ENCODE measurements around the gene EPB41.
"Not testable (repeated sequence)": the region's sequence is repeated elsewhere in the genome, so short reads cannot be mapped to it uniquely, and the experiment has no call there.

The EPB41 gene

GRCh38 chr1:28914228-28915030, at the start of gene EPB41:
Gene EPB41 (plus strand): TSS chr1:28914569. CDS start chr1:28987438, 72,869 bp downstream.
- DNase-seq (ENCODE audit: low read depth in 2 of 2) = peak; percentile 78 to 80

- DNase-seq (ENCODE audit: low read depth in 2 of 2) = no peak
Observed at GRCh38 chr1:28864695-28865094, 49.7 kb upstream of the EPB41 start.

DNA sequence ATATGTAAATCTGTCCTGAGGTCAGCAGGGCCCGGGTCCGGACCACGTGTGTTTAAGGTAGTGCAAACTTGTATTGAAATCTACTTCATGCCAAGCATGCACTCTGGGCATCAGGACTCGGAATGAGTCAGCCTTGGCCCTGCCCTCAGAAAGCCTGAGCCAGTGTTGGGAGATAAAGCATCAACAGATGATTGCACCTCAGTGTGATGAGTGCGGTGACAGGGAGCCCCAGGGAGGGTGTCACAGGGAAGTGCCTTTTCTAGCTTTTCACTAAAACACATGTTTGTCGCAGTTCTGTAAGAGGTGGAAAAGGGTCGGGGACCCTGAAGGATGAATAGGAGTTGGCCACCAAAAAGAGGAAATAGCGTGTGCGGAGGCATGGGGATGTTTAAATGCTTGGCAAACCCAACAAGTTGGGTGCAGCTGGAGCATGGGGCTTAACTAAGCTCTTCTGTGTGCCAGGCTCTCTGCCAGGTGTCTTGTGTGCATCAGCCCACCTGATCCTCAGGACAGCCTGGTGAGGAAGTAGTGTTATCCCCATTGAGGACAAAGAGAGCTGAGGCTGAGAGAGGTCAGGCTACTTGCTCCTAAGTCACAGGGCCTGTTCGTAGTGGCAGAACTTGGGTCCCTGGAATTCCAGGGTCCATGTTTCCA, 48.2 kb upstream of the EPB41 start:
- no peak for DNase-seq (ENCODE audit: low read depth in 2 of 2)

GRCh38 chr1:28867850-28868249, 46.5 kb upstream of the EPB41 start:
- DNase-seq (ENCODE audit: low read depth in 2 of 2) = no peak

DNA sequence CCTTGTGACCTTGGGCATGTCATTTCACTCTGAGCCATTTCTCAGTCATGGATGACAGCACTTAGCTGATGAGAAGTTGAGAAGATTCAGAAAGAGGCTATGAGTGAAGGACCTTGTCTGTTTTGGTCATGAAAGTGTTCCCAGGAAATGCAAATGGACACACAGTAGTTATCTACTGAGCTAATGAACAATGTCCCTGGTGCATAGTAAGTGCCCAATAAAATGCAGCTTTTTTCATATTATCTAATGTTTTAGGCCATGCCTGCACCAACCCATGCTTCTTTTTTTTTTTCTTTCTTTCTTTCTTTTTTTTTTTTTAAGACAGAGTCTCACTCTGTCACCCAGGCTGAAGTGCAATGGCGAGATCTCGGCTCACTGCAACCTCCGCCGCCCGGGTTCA, 44.4 kb upstream of the EPB41 start:
- DNase-seq (ENCODE audit: low read depth in 2 of 2) = no peak

GRCh38 chr1:28871631-28872401, 42.6 kb upstream of the EPB41 start:
- no peak for DNase-seq (ENCODE audit: low read depth in 2 of 2)

- DNase-seq (ENCODE audit: low read depth in 2 of 2) = not testable (repeated sequence)
Observed at GRCh38 chr1:28875134-28875533, 39.2 kb upstream of the EPB41 start.

GRCh38 chr1:28877132-28877781, 37.1 kb upstream of the EPB41 start:
- peak; percentile 37 to 50 for DNase-seq (ENCODE audit: low read depth in 2 of 2)

GRCh38 chr1:28878796-28879195, 35.6 kb upstream of the EPB41 start:
- DNase-seq (ENCODE audit: low read depth in 2 of 2) = no peak

- DNase-seq (ENCODE audit: low read depth in 2 of 2) = peak; percentile 46 to 61
Observed at GRCh38 chr1:28882009-28882628, 32.2 kb upstream of the EPB41 start.

- no peak for DNase-seq (ENCODE audit: low read depth in 2 of 2)
Observed at GRCh38 chr1:28883242-28883616, 31.1 kb upstream of the EPB41 start.

DNA sequence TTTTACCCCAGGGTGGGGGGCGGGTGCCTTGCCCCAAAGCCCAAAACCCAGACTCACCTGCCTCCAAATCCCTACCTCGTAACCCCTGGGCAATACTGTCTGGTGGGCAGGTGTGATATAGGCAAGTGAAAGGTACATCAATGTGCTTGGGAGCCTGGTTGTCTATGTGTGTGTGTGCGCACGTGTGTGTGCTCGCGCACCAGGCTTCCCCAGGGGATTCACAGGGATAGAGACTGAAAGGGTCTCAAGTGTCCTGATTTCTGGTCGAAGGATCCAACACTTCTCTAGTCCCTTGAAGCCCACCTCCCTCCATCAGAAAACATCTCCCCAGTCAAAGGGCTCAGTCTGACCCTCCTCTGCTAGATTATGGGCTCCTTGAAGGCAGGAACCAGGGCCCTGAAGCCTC, 28.9 kb upstream of the EPB41 start:
- no peak for DNase-seq (ENCODE audit: low read depth in 2 of 2)

DNA sequence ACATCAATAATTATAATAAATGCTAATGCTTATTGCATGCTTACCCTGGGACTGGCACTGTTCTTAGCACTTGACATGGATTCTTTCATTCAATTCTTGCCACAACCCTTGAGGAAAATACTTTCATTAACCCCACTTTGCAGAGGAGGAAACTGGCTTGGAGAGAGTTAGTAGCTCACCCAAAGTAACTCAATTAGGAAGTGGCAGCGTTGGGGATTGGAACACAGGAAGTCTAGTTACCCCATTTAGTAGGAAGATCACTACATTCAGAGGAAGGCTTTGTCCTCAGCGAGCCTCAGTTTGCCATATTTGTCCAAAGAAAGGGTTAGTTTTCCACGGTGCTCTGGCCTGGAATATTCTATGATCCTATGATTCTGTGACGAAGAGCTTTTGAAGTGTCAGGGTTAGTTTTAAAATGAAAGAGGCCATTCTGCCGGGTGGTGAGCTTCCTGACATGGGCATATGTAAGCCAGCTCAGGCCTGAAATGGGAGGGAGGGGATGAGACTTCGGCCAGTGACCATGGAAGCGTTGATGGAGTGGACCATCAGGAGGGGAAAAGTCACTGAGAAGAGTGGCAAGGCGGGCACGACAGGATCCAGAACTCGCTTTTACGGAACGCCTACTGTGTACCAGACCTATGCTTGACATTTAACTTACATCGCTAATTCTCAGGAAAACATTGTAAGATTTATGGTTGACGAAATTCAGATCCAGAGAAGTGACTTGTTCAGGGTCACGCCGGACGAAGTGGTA, 28.2 kb upstream of the EPB41 start:
- no peak for DNase-seq (ENCODE audit: low read depth in 2 of 2)

- peak; percentile 75 to 80 for DNase-seq (ENCODE audit: low read depth in 2 of 2)
Observed at GRCh38 chr1:28886731-28887418, 27.5 kb upstream of the EPB41 start.

DNA sequence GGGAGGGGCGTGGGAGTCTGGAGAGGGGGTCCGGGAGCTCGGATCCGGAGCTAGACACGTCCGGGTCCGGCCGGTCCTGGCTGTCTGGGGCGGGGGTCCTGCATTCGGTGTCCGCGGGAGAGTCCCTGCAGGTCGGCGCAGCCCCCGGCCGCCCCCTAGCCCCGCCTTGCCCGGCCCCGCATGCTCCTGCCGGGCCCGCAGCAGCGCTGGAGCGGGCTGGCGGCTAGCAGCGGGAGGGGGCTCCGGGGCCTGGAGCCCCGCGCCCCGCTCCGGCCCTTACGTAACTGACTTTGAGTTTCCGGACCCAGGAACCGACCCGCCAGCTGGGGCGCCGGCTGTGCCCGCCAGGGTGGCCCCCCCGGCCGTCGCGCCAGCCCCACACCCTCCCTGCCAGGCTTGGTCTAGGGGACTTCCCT, 26.9 kb upstream of the EPB41 start:
- DNase-seq (ENCODE audit: low read depth in 2 of 2) = peak in 1 of 2 donors; percentile 38

DNA sequence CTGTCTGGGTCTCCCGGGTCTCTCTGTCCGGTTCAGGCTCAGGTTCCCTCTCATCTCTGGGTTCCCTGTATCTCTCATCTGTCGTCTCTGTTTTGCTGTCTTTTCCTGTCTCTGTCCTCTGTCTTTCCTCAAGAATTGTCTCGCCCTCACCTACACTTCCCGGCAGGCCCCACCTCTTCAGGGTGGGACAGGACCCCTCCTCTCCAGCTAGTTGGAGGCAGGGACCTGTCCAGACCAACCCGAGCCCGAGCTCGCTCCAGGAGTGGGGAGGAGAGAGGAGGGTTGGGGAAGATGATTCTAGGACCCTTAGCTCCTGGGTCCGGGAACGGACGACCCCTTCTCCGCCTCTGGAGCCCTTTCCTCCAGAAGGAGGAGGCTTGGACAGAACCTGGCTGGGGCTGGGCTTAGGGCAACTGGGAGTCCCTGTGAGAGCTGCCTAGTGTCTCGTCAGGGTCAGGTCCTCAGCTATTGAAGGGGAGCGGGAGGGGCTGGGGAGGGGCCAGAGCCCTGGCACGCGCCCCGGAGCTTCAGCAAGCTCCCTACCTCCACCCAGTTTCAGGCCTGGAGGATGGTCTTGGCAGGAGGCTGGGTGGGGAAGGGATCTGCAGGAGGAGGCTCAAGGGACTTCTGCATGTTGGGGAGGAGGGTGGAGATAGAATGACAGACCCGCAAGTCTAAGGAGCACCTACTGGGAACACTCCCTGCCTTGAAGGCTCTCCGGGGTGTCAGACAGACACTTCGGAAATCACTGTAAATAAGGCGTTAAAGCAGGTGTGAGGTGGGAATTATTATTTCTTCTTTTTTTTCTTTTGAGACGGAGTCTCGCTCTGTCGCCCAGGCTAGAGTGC, 26.3 kb upstream of the EPB41 start:
- no peak for DNase-seq (ENCODE audit: low read depth in 2 of 2)

GRCh38 chr1:28888915-28889314, 25.5 kb upstream of the EPB41 start:
- DNase-seq (ENCODE audit: low read depth in 2 of 2) = no peak

- DNase-seq (ENCODE audit: low read depth in 2 of 2) = no peak
Observed at GRCh38 chr1:28889357-28889756, 25.0 kb upstream of the EPB41 start.

DNA sequence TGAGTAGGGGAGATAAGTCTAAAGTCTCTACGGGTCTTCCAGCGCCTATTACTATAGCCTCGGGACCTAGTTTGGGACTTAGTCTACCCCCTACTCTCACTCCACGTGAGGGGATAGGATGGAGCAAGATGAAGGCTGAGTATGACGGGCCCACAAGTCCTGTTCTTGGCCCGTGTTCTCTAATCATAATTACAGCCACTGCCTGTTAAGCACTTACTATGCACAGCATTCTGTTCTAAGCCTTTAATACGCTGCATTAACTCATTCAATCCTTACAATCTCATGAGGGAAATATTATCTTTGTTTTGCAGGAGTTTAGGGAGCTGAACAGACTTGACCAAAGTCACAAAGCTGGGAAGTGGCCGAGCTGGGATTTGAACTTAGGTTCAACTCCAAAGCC, 23.9 kb upstream of the EPB41 start:
- no peak for DNase-seq (ENCODE audit: low read depth in 2 of 2)
